NT2/D1 (cell line): ENCODE measurements around the gene SV2B.

ENCODE experiments used
- SUZ12 ChIP-seq: IDR thresholded peaks from 2 replicates; pipeline ENCODE4 v1.6.1; 2011; ENCODE audit not compliant: insufficient read length, insufficient read depth; ENCODE audit errors: extremely low read depth
- YY1 ChIP-seq: IDR thresholded peaks from 2 replicates; pipeline ENCODE4 v1.6.1; 2011; ENCODE audit not compliant: insufficient read length, insufficient read depth
- ZNF274 ChIP-seq: IDR thresholded peaks from 2 replicates; pipeline ENCODE4 v1.6.1; 2011; ENCODE audit warnings: mild to moderate bottlenecking, low read depth, low read length

DNA sequence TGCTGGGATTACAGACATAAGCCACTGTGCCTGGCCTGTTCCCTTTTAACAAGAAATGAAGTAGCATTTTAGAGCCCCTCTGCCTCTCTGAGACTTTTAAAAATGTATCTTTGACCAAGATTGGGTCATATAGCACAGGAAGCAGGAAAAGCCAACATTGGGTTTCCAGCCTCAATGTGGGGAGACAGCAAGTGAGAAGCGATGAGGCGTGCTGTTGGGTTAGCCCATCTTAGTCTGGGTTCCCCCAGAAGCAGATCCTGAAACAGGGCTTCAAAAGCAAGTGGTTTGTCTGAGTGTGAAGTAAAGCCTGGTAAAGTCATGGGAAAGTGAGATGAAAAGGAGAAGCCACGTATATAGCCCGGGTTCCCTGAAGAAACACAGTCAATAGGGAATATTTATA is 48.2 kb downstream of the SV2B start:
- TF ChIP-seq ZNF274 (no peak), YY1 (no peak), SUZ12 (no peak)
